Heart right ventricle (tissue), 16 donors: ENCODE measurements around the gene DERA. TPM values are rescaled to one million over a fixed set of nuclear protein-coding genes. Genes with fewer than 3 reads are reported as not detected.

ENCODE experiments used
- ATAC-seq, 8 donors: fragments of 200-7000 bp; cut with Tn5 transposase; one replicate each; pipeline ENCODE4 v1.9.1; 2020; ENCODE audit warnings: mild to moderate bottlenecking in 8 of 8, moderate library complexity in 8 of 8, moderate number of reproducible peaks in 1 of 8
- DNase-seq, 2 donors: peaks; one replicate each; pipeline ENCODE4 v3.0.0-alpha.2; 2020
- H3K27ac ChIP-seq, 10 donors: fragments of 200-600 bp; sonication (generic) in 2 of 10; one replicate each; pipeline versions ENCODE4 v1.5.0 to v1.8.0; 2020 to 2022; ENCODE audit warnings: mild to moderate bottlenecking in 3 of 10
- H3K27me3 ChIP-seq, 7 donors: fragments of 200-600 bp; one replicate each; pipeline ENCODE4 v1.8.0; 2021 to 2022; ENCODE audit warnings: mild to moderate bottlenecking in 2 of 7
- H3K36me3 ChIP-seq, 9 donors: fragments of 200-600 bp; sonication (generic) in 1 of 9; one replicate each; pipeline versions ENCODE4 v1.5.0 to v1.8.0; 2020 to 2022; ENCODE audit warnings: mild to moderate bottlenecking in 2 of 9
- H3K4me1 ChIP-seq, 9 donors: fragments of 200-600 bp; sonication (generic) in 1 of 9; one replicate each; pipeline versions ENCODE4 v1.5.0 to v1.8.0; 2020 to 2022; ENCODE audit warnings: mild to moderate bottlenecking in 4 of 9
- H3K4me3 ChIP-seq, 10 donors: fragments of 200-600 bp; sonication (generic) in 2 of 10; one replicate each; pipeline versions ENCODE4 v1.5.0 to v1.8.0; 2020 to 2022; ENCODE audit warnings: mild to moderate bottlenecking in 7 of 10, moderate library complexity in 2 of 10
- H3K9me3 ChIP-seq, 11 donors: fragments of 200-600 bp in 10 of 11; sonication (generic) in 2 of 11; one replicate each; pipeline versions ENCODE4 v1.5.0 to v1.8.0; 2013 to 2022; ENCODE audit warnings: mild to moderate bottlenecking in 2 of 11, control low read depth in 1 of 11, moderate library complexity in 1 of 11
- CTCF ChIP-seq, 9 donors: fragments of 200-600 bp; sonication (generic) in 2 of 9; IDR thresholded peaks; one replicate each; pipeline versions ENCODE4 v1.5.0 to v1.8.0; 2021 to 2022; ENCODE audit warnings: antibody characterized with exemption in 9 of 9, mild to moderate bottlenecking in 5 of 9, moderate library complexity in 1 of 9
- WGBS, 2 donors: extraction: QIAGEN DNeasy Blood & Tissue Kit; methylation state at CpG; one replicate each; pipeline ENCODE4 v1.1.7; 2013; ENCODE audit warnings: inconsistent platforms in 1 of 2; 5-methylcytosine and 5-hydroxymethylcytosine counted together
- intact Hi-C, 10 donors: fragments of 100-400 bp; cut with DNase I; formaldehyde crosslinking; loops; one replicate each; pipeline versions ENCODE4 v1.11.1 to v1.14.2; 2022
- polyA plus RNA-seq, 2 donors: library from polyadenylated mRNA; stranded (reverse); fragments of 200-250 nt; gene quantifications; one replicate each; pipeline ENCODE4 v1.2.3, GENCODE V29; 2013
- total RNA-seq, 10 donors: library from RNA; stranded (reverse); fragmentation: NEBNext Ultra II Directional in 3 of 10; extraction: Animal tissue kit (Norgen Biotek cat#: 25700) in 3 of 10; gene quantifications; one replicate each; pipeline versions ENCODE4 v1.2.1 to v1.2.4, GENCODE V29; 2021 to 2023
- donor health status: Arrhythmogenic right ventricular cardiomyopathy.
- donor health status: ischemic (EF 13 %, LVEDD 7.1; RV severe dilation, severe dysfunction).
- donor health status: healthy with polysubstance abuse.
- donor health status: DM: no; HTN: yes; CAD: no.
- donor health status: DM: no; HTN: no; CAD: no.
- donor health status: ischemic (EF 25% LVEDD 6.9; RV normal size, moderate dysfunction).
- donor health status: ischemic (EF 25% LVEDD 5.7; RV mildly dilated, moderate dysfunction).
- donor health status: healthy.
- donor health status: DM: yes; HTN: yes; CAD: no.
- donor health status: Ischemic cardiomyopathy.
- donor health status: ischemic (EF 35%, LVEDD 5.7; RV mildly dilated, moderate dysfunction).
- donor health status: nonischemic (EF 11% LVEDD 7.7; RV severe dilation, severe dysfunction).
- donor health status: DM: yes; HTN: yes; CAD: no.
- donor health status: PGD.
- donor health status: ischemic (EF 29% LVEDD 5.4; RV normal size, mild dysfunction).
- donor health status: nonischemic (EF 23%, LVEDD 6.1; RV moderate dilation, normal function).

DERA gene
- total and polyA plus RNA-seq, 12 donors = 14.6 to 23.8 (median 19.2) TPM

GRCh38 chr12:15886372-15887042, 24.6 kb upstream of the DERA start:
- WGBS, 2 donors = 70 to 76% methylated on average over 7 of the region's 7 CpGs
- no peak for TF ChIP-seq CTCF (IDR thresholded peaks at IDR 0.05)
- H3K9me3 ChIP-seq = no peaks in the 10 kb centered on the region
- H3K36me3 ChIP-seq = peaks cover 0 to 57% (median 12%) of the 10 kb centered on the region in 9 donors
- peak overlapping the region in 2 of 10 donors; percentile 19 to 55 for H3K27ac ChIP-seq
- no peaks in the 10 kb centered on the region for H3K27me3 ChIP-seq
- peaks cover 6 to 64% (median 47%) of the 10 kb centered on the region in 9 donors for H3K4me1 ChIP-seq
- ATAC-seq (no peak), DNase-seq (no peak)
- no peak overlapping the region for H3K4me3 ChIP-seq
- intact Hi-C loops = loop anchor here in 1 of 10 donors (10.0 kb wide), 1 partner anchor 1502 kb away; no protein-coding TSS in a partner anchor

GRCh38 chr12:15887043-15887817, 23.9 kb upstream of the DERA start:
- 60 to 68% methylated on average over 5 of the region's 5 CpGs for WGBS, 2 donors
- Histone ChIP-seq H3K27me3 (no peaks in the 10 kb centered on the region), H3K4me1 (peaks cover 6 to 64% (median 47%) of the 10 kb centered on the region in 9 donors), H3K9me3 (no peaks in the 10 kb centered on the region), H3K27ac (peak overlapping the region in 5 of 10 donors; percentile 3 to 55 (median 19)), H3K36me3 (peaks cover 0 to 65% (median 13%) of the 10 kb centered on the region in 9 donors), H3K4me3 (peak overlapping the region in 1 of 10 donors; percentile 6)
- intact Hi-C loops = loop anchor here in 1 of 10 donors (10.0 kb wide), 1 partner anchor 1502 kb away; no protein-coding TSS in a partner anchor
- TF ChIP-seq CTCF (IDR thresholded peaks at IDR 0.05) = no peak
- DNase-seq (no peak), ATAC-seq (peak in 4 of 8 donors; percentile 25 to 45 (median 36))

GRCh38 chr12:15892645-15893259, 18.4 kb upstream of the DERA start:
- no peak for ATAC-seq
- 92 to 96% methylated on average over 5 of the region's 5 CpGs for WGBS, 2 donors

More at GRCh38 chr12:15892645-15893259, 18.4 kb upstream of the DERA start:
- Histone ChIP-seq H3K4me3 (no peak overlapping the region), H3K36me3 (peaks cover 0 to 87% (median 24%) of the 10 kb centered on the region in 9 donors), H3K27ac (no peak overlapping the region), H3K9me3 (no peaks in the 10 kb centered on the region), H3K27me3 (no peaks in the 10 kb centered on the region), H3K4me1 (peaks cover 0 to 15% (median 7%) of the 10 kb centered on the region in 9 donors)
- no peak for TF ChIP-seq CTCF (IDR thresholded peaks at IDR 0.05)
- intact Hi-C loops = no loop called here
- DNase-seq = no peak
